Measurements from ENCODE around the gene NUP50.

NUP50 gene

GRCh38 chr22:45233827-45234226, 70.1 kb downstream of the NUP50 start:
- ATAC-seq: no peak

GRCh38 chr22:45235101-45235777, 71.5 kb downstream of the NUP50 start:
- peak; percentile 42 to 52 for ATAC-seq

GRCh38 chr22:45235851-45236342, 72.2 kb downstream of the NUP50 start:
- no peak for ATAC-seq

- no peak for ATAC-seq
These were observed 73.6 kb downstream of the NUP50 start for GRCh38 chr22:45237065-45237990.

All from activated CD4-positive, CD25-positive, alpha-beta regulatory T cell treated with anti-CD3 and anti-CD28 coated beads, Interleukin-2, amount 50 U/mL, for 24 hours (primary cell).